ENCODE measurements around the gene OSBP2. TPM values are rescaled to one million over a fixed set of nuclear protein-coding genes. Genes with fewer than 3 reads are reported as not detected.

The OSBP2 gene
- total RNA-seq, 4 donors from 2014 or later: 0.35 to 3.5 (median 1.8) TPM

- Histone ChIP-seq H3K4me1 (peaks cover 3 to 46% (median 21%) of the 10 kb centered on the region in 3 donors), H3K27me3 (no peaks in the 10 kb centered on the region), H3K36me3 (peaks cover 0 to 84% of the 10 kb centered on the region in 2 donors), H3K4me3 (no peak overlapping the region), H3K27ac (peak overlapping the region; percentile 34 to 83 (median 82)), H3K9me3 (no peaks in the 10 kb centered on the region)
- ATAC-seq: no peak
- 53 to 82% methylated on average over 3 to 4 of the region's 7 CpGs for WGBS, 2 donors (ENCODE audit: low coverage in 1 of 2)
- TF ChIP-seq, protein P1, sequence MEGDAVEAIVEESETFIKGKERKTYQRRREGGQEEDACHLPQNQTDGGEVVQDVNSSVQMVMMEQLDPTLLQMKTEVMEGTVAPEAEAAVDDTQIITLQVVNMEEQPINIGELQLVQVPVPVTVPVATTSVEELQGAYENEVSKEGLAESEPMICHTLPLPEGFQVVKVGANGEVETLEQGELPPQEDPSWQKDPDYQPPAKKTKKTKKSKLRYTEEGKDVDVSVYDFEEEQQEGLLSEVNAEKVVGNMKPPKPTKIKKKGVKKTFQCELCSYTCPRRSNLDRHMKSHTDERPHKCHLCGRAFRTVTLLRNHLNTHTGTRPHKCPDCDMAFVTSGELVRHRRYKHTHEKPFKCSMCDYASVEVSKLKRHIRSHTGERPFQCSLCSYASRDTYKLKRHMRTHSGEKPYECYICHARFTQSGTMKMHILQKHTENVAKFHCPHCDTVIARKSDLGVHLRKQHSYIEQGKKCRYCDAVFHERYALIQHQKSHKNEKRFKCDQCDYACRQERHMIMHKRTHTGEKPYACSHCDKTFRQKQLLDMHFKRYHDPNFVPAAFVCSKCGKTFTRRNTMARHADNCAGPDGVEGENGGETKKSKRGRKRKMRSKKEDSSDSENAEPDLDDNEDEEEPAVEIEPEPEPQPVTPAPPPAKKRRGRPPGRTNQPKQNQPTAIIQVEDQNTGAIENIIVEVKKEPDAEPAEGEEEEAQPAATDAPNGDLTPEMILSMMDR (IDR thresholded peaks at IDR 0.05): no peak
- no peak for TF ChIP-seq POLR2AphosphoS5 (IDR thresholded peaks at IDR 0.05)
- no peak for TF ChIP-seq EP300 (IDR thresholded peaks at IDR 0.05)
- TF ChIP-seq POLR2A (IDR thresholded peaks at IDR 0.05): no peak
Measured at GRCh38 chr22:30946354-30946753, 251.7 kb downstream of the OSBP2 start.

DNA sequence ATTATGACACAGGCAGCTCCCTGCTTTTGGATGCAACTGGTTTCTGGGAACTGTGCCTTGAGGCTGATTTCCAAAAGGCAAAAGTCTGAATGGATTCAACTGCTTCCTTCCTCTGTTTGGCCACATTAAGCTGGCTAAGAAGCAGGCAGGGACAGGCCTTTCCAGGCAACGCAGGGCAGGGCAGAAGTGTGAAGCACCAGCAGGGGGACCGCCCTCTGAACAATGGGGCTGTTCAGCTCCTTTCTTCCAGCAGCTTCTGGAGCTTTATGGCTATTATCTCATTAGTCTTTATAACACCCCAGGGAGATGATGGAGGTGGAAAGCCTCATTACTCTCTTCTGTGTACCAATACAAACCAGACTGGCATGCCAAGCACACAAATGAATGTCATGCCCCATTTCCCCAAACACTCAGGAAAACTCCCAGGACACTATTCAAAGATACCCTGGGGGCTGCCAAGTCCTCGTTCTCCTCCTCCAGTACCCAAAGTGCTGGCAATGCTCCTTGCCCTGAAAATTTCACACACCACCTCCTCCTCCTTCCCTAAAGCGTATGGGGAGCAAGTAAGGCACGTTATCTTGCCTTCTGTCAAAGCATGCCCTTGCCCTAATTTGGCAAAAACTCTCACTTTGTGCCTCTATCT is 252.6 kb downstream of the OSBP2 start:
- H3K27me3 ChIP-seq: no peaks in the 10 kb centered on the region
- 11 to 25% methylated on average over 3 to 4 of the region's 5 CpGs for WGBS, 2 donors (ENCODE audit: low coverage in 1 of 2)
- no peaks in the 10 kb centered on the region for H3K9me3 ChIP-seq
- H3K4me1 ChIP-seq: peaks cover 3 to 46% (median 21%) of the 10 kb centered on the region in 3 donors
- peaks cover 0 to 82% of the 10 kb centered on the region in 2 donors for H3K36me3 ChIP-seq
- ATAC-seq: peak; percentile 84
- TF ChIP-seq POLR2A (IDR thresholded peaks at IDR 0.05) (no peak), EP300 (IDR thresholded peaks at IDR 0.05) (no peak), POLR2AphosphoS5 (IDR thresholded peaks at IDR 0.05) (peak; percentile 70)
- TF ChIP-seq, protein P1 (IDR thresholded peaks at IDR 0.05): peak in 3 of 4 experiments; percentile 34 to 65 (median 51)
- H3K27ac ChIP-seq: peak overlapping the region; percentile 34 to 83 (median 82)
- H3K4me3 ChIP-seq: no peak overlapping the region

DNA sequence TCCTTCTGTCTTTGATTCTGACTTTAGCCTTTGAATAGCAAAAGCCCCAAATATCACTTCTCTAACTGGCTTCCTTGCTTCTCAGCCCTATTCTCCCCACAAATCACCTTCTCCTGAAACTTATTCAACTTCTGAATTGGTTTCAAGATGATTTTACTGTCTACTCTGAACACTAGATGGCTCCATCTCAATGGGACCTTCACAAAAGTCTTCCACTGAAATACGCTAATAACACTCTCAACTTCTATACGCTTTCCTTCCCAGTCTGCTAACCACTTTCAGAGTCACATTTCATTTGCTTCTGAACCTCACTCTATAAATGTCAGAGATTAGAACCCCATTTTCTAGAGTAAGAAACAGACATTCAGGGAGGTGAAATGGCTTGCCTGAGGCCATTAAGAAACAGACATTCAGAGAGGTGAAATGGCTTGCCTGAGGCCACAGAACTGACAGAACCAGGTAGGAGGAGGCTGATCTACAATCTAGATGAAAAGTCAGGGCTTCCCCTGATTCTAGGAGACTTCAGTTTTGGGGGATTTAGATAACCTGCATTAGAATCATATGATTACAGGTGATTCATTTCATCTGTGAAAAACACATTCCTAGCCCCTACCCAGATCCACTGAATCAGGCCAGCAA is 253.3 kb downstream of the OSBP2 start:
- H3K27me3 ChIP-seq: no peaks in the 10 kb centered on the region
- H3K27ac ChIP-seq: peak overlapping the region; percentile 34 to 83 (median 82)
- H3K4me1 ChIP-seq: peaks cover 3 to 46% (median 21%) of the 10 kb centered on the region in 3 donors
- no peaks in the 10 kb centered on the region for H3K9me3 ChIP-seq
- TF ChIP-seq EP300 (IDR thresholded peaks at IDR 0.05): no peak
- TF ChIP-seq, protein P1 (IDR thresholded peaks at IDR 0.05): peak; percentile 58 to 84 (median 76)
- 0 to 3% methylated on average over 1 to 2 of the region's 2 CpGs for WGBS, 2 donors (ENCODE audit: low coverage in 1 of 2)
- H3K4me3 ChIP-seq: no peak overlapping the region
- peak; percentile 71 for ATAC-seq
- H3K36me3 ChIP-seq: peaks cover 0 to 81% of the 10 kb centered on the region in 2 donors

GRCh38 chr22:30948930-30949342 is 254.3 kb downstream of the OSBP2 start:
- no peaks in the 10 kb centered on the region for H3K9me3 ChIP-seq
- no peaks in the 10 kb centered on the region for H3K27me3 ChIP-seq
- H3K4me3 ChIP-seq: no peak overlapping the region
- 10 to 31% methylated on average over 3 of the region's 3 CpGs for WGBS, 2 donors (ENCODE audit: low coverage in 1 of 2)
- H3K36me3 ChIP-seq: peaks cover 0 to 81% of the 10 kb centered on the region in 2 donors
- no peak for ATAC-seq
- TF ChIP-seq EP300 (IDR thresholded peaks at IDR 0.05) (no peak), POLR2AphosphoS5 (IDR thresholded peaks at IDR 0.05) (peak; percentile 54), POLR2A (IDR thresholded peaks at IDR 0.05) (no peak)
- TF ChIP-seq, protein P1 (IDR thresholded peaks at IDR 0.05): no peak
- peak overlapping the region in 3 of 4 donors; percentile 34 to 83 (median 82) for H3K27ac ChIP-seq
- H3K4me1 ChIP-seq: peaks cover 3 to 46% (median 21%) of the 10 kb centered on the region in 3 donors
